Liver (tissue), 9 donors: ENCODE data around the gene NMB. TPM values are rescaled to one million over a fixed set of nuclear protein-coding genes. Genes with fewer than 3 reads are reported as not detected.
A peak's percentile ranks its signal among the peaks of the same experiment; 100 is the strongest.

Experiments
- DNase-seq: peaks from one replicate; pipeline ENCODE4 v3.0.0-alpha.2; 2017; ENCODE audit warnings: low spot score
- H3K27ac ChIP-seq, 2 donors: one replicate each; pipeline ENCODE4 v1.7.0; 2013; ENCODE audit warnings: inconsistent platforms in 2 of 2, low read length in 2 of 2, control low read depth in 1 of 2, low read depth in 1 of 2, mild to moderate bottlenecking in 1 of 2
- H3K27me3 ChIP-seq, 4 donors: one replicate each; pipeline versions ENCODE4 v1.6.1 to v1.7.0; 2013; ENCODE audit warnings: low read length in 3 of 4, inconsistent platforms in 1 of 4, mild to moderate bottlenecking in 1 of 4, moderate library complexity in 1 of 4; ENCODE audit not compliant: control insufficient read depth in 4 of 4, insufficient read depth in 4 of 4
- H3K36me3 ChIP-seq, 4 donors: one replicate each; pipeline versions ENCODE4 v1.6.1 to v1.7.0; 2013; ENCODE audit warnings: low read length in 3 of 4, mild to moderate bottlenecking in 3 of 4, low read depth in 1 of 4, moderate library complexity in 1 of 4; ENCODE audit not compliant: control insufficient read depth in 4 of 4, insufficient read depth in 3 of 4
- H3K4me1 ChIP-seq, 4 donors: one replicate each; pipeline versions ENCODE4 v1.6.1 to v1.7.0; 2013; ENCODE audit warnings: low read length in 3 of 4, mild to moderate bottlenecking in 3 of 4, moderate library complexity in 1 of 4; ENCODE audit not compliant: control insufficient read depth in 4 of 4, insufficient read depth in 4 of 4
- H3K4me3 ChIP-seq, 3 donors: one replicate each; pipeline versions ENCODE4 v1.6.1 to v1.7.0; 2013; ENCODE audit warnings: low read length in 3 of 3, control low read depth in 1 of 3, low read depth in 1 of 3, mild to moderate bottlenecking in 1 of 3
- H3K9ac ChIP-seq, 2 donors: one replicate each; pipeline ENCODE4 v1.7.0; 2013; ENCODE audit warnings: low read length in 2 of 2, mild to moderate bottlenecking in 2 of 2, moderate library complexity in 2 of 2, control low read depth in 1 of 2, low read depth in 1 of 2
- H3K9me3 ChIP-seq, 4 donors: one replicate each; pipeline versions ENCODE4 v1.6.1 to v1.7.0; 2013; ENCODE audit warnings: low read length in 3 of 4; ENCODE audit not compliant: control insufficient read depth in 4 of 4
- EGR1 ChIP-seq, 2 donors: IDR thresholded peaks; 2 replicates each; pipeline ENCODE4 v1.6.1; 2016 to 2018; ENCODE audit warnings: antibody characterized with exemption in 2 of 2, low read depth in 2 of 2
- FOXA1 ChIP-seq: IDR thresholded peaks from 2 replicates; pipeline ENCODE4 v1.6.1; 2016; ENCODE audit warnings: antibody characterized with exemption
- FOXA2 ChIP-seq: IDR thresholded peaks from 2 replicates; pipeline ENCODE4 v1.6.1; 2016; ENCODE audit warnings: antibody characterized with exemption
- GABPA ChIP-seq, 2 donors: IDR thresholded peaks in 1 of 2; conservative IDR thresholded peaks in 1 of 2; 2 replicates each; pipeline ENCODE4 v1.6.1; 2016; ENCODE audit warnings: antibody characterized with exemption in 2 of 2, mild to moderate bottlenecking in 1 of 2, moderate library complexity in 1 of 2
- HNF4A ChIP-seq, 2 donors: conservative IDR thresholded peaks; 2 replicates each; pipeline ENCODE4 v1.6.1; 2016; ENCODE audit warnings: antibody characterized with exemption in 2 of 2, mild to moderate bottlenecking in 2 of 2
- HNF4G ChIP-seq: IDR thresholded peaks from 2 replicates; pipeline ENCODE4 v1.6.1; 2016; ENCODE audit warnings: antibody characterized with exemption
- JUND ChIP-seq, 2 donors: IDR thresholded peaks; 2 replicates each; pipeline ENCODE4 v1.6.1; 2016; ENCODE audit warnings: antibody characterized with exemption in 2 of 2
- NR2F2 ChIP-seq: IDR thresholded peaks from 2 replicates; pipeline ENCODE4 v1.6.1; 2016; ENCODE audit warnings: antibody characterized with exemption
- RAD21 ChIP-seq, 2 donors: IDR thresholded peaks; 2 replicates each; pipeline ENCODE4 v1.6.1; 2016; ENCODE audit warnings: antibody characterized with exemption in 2 of 2, mild to moderate bottlenecking in 2 of 2
- RXRA ChIP-seq, 2 donors: IDR thresholded peaks; 2 replicates each; pipeline ENCODE4 v1.6.1; 2017 to 2018; ENCODE audit warnings: antibody characterized with exemption in 2 of 2, mild to moderate bottlenecking in 1 of 2
- SP1 ChIP-seq: IDR thresholded peaks from 2 replicates; pipeline ENCODE4 v1.6.1; 2018; ENCODE audit warnings: antibody characterized with exemption, mild to moderate bottlenecking
- TAF1 ChIP-seq: conservative IDR thresholded peaks from 2 replicates; pipeline ENCODE4 v1.6.1; 2016; ENCODE audit warnings: antibody characterized with exemption, mild to moderate bottlenecking
- YY1 ChIP-seq: IDR thresholded peaks from 2 replicates; pipeline ENCODE4 v1.6.1; 2016; ENCODE audit warnings: antibody characterized with exemption, mild to moderate bottlenecking
- WGBS: extraction: QIAGEN DNeasy Blood & Tissue Kit; methylation state at CpG from one replicate; pipeline ENCODE4 v1.1.7; 2013; 5-methylcytosine and 5-hydroxymethylcytosine counted together
- polyA plus RNA-seq, 2 donors: library from polyadenylated mRNA; stranded (reverse) in 1 of 2; unstranded in 1 of 2; fragments of 200-250 nt in 1 of 2; fragments of >200 nt in 1 of 2; fragmentation: Nextera tagmentation in 1 of 2; extraction: Ambion mirVana in 1 of 2; gene quantifications; one replicate each; pipeline versions ENCODE4 v1.2.1 to v1.2.3, GENCODE V29; 2013 to 2015
- total RNA-seq, 2 donors: library from RNA; depleted of rRNA; stranded (reverse); fragments of >200 nt; gene quantifications; one replicate each; pipeline ENCODE4 v1.2.3, GENCODE V29; 2014
- TF ChIP-seq, protein P1 (sequence below): fragments of 150-350 bp; IDR thresholded peaks from 2 replicates; pipeline ENCODE4 v1.5.1; 2017; ENCODE audit warnings: improper control_type of control experiment, low read depth, low read length; ENCODE audit not compliant: missing input control
- TF ChIP-seq, protein P2 (sequence below): IDR thresholded peaks from 2 replicates; pipeline ENCODE4 v1.6.1; 2016; ENCODE audit warnings: antibody characterized with exemption
- TF ChIP-seq, protein P3 (sequence below): IDR thresholded peaks from 2 replicates; pipeline ENCODE4 v1.6.1; 2016; ENCODE audit warnings: antibody characterized with exemption
- TF ChIP-seq, protein P4 (sequence below): IDR thresholded peaks from 2 replicates; pipeline ENCODE4 v1.6.1; 2016; ENCODE audit warnings: antibody characterized with exemption
- TF ChIP-seq, protein P5 (sequence below): IDR thresholded peaks from 2 replicates; pipeline ENCODE4 v1.6.1; 2016; ENCODE audit warnings: antibody characterized with exemption, mild to moderate bottlenecking
- donor health status: healthy.
- donor health status: healthy.
- donor health status: healthy.
- donor health status: healthy.
- donor health status: healthy.

Gene NMB
- total and polyA plus RNA-seq, 4 donors: 0.59 to 1.8 (median 1.1) TPM

DNA sequence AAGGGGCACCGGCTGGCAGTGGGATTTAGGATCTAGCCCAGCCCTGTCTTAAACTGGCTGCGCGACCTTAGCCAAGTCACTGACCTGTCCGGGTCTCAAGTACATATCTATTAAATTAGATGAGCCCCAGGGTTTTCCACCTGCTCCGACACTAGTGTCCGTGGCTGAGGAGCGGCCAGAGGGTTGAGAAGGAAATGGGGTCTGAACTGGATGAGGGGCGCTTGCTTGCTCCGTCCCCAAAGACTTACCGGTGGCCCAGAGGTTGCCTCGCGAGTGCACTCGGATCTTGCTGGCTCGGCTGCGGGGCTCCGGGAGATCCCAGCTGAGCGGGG is 285 bp downstream of the NMB start:
- 28% methylated on average over 17 of the region's 17 CpGs for WGBS
- Histone ChIP-seq H3K27ac (peak overlapping the region; percentile 44 to 47), H3K4me3 (peak overlapping the region in 2 of 3 donors; percentile 19 to 57), H3K4me1 (peaks cover 3 to 24% (median 16%) of the 10 kb centered on the region in 4 donors), H3K9me3 (no peaks in the 10 kb centered on the region), H3K36me3 (no peaks in the 10 kb centered on the region), H3K27me3 (no peaks in the 10 kb centered on the region), H3K9ac (peak overlapping the region in 1 of 2 donors; percentile 23)
- TF ChIP-seq, protein P1, sequence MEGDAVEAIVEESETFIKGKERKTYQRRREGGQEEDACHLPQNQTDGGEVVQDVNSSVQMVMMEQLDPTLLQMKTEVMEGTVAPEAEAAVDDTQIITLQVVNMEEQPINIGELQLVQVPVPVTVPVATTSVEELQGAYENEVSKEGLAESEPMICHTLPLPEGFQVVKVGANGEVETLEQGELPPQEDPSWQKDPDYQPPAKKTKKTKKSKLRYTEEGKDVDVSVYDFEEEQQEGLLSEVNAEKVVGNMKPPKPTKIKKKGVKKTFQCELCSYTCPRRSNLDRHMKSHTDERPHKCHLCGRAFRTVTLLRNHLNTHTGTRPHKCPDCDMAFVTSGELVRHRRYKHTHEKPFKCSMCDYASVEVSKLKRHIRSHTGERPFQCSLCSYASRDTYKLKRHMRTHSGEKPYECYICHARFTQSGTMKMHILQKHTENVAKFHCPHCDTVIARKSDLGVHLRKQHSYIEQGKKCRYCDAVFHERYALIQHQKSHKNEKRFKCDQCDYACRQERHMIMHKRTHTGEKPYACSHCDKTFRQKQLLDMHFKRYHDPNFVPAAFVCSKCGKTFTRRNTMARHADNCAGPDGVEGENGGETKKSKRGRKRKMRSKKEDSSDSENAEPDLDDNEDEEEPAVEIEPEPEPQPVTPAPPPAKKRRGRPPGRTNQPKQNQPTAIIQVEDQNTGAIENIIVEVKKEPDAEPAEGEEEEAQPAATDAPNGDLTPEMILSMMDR: no peak
- TF ChIP-seq FOXA2 (no peak), HNF4A (conservative IDR thresholded peaks at IDR 0.05) (no peak), JUND (IDR thresholded peaks at IDR 0.05) (no peak), SP1 (no peak), EGR1 (IDR thresholded peaks at IDR 0.05; ENCODE audit: low read depth in 2 of 2) (no peak), TAF1 (no peak), RAD21 (IDR thresholded peaks at IDR 0.05) (no peak), RXRA (IDR thresholded peaks at IDR 0.05) (no peak), FOXA1 (no peak), GABPA (IDR thresholded peaks at IDR 0.05 in 1 of 2, conservative IDR thresholded peaks at IDR 0.05 in 1 of 2) (no peak)
- TF ChIP-seq, protein P2, sequence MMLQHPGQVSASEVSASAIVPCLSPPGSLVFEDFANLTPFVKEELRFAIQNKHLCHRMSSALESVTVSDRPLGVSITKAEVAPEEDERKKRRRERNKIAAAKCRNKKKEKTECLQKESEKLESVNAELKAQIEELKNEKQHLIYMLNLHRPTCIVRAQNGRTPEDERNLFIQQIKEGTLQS: no peak
- TF ChIP-seq, protein P3, sequence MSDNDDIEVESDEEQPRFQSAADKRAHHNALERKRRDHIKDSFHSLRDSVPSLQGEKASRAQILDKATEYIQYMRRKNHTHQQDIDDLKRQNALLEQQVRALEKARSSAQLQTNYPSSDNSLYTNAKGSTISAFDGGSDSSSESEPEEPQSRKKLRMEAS: no peak
- TF ChIP-seq, protein P4, sequence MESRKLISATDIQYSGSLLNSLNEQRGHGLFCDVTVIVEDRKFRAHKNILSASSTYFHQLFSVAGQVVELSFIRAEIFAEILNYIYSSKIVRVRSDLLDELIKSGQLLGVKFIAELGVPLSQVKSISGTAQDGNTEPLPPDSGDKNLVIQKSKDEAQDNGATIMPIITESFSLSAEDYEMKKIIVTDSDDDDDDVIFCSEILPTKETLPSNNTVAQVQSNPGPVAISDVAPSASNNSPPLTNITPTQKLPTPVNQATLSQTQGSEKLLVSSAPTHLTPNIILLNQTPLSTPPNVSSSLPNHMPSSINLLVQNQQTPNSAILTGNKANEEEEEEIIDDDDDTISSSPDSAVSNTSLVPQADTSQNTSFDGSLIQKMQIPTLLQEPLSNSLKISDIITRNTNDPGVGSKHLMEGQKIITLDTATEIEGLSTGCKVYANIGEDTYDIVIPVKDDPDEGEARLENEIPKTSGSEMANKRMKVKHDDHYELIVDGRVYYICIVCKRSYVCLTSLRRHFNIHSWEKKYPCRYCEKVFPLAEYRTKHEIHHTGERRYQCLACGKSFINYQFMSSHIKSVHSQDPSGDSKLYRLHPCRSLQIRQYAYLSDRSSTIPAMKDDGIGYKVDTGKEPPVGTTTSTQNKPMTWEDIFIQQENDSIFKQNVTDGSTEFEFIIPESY: no peak
- DNase-seq: no peak

DNA sequence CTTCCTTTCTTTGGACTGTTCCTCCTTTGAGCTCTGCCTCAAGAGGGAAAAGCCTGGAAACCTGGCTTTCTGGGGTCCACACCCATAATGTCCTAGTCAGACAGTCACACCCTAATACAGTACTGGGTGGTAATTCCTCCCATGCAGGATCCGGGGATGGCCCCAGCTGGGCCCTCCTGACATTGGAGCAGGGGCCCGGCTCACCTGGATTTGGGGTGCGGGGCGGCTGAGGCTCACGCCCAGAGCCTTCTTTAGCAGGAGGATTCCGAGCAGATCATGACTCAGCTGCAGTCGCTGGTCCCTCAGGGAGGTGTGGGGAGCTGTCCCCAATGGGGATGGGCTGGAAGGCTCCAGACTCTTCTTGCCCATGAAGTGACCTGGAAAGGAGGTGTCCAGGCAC is 1.0 kb downstream of the NMB start:
- Histone ChIP-seq H3K36me3 (peaks cover 0 to 3% (median 0%) of the 10 kb centered on the region in 4 donors), H3K4me3 (no peak overlapping the region), H3K27me3 (no peaks in the 10 kb centered on the region), H3K9me3 (no peaks in the 10 kb centered on the region), H3K9ac (no peak overlapping the region), H3K4me1 (peaks cover 3 to 24% (median 16%) of the 10 kb centered on the region in 4 donors), H3K27ac (no peak overlapping the region)
- 94% methylated on average over 7 of the region's 7 CpGs for WGBS
- no peak for TF ChIP-seq HNF4A (conservative IDR thresholded peaks at IDR 0.05)
- TF ChIP-seq, protein P1: no peak
- TF ChIP-seq FOXA1: no peak
- TF ChIP-seq, protein P5, sequence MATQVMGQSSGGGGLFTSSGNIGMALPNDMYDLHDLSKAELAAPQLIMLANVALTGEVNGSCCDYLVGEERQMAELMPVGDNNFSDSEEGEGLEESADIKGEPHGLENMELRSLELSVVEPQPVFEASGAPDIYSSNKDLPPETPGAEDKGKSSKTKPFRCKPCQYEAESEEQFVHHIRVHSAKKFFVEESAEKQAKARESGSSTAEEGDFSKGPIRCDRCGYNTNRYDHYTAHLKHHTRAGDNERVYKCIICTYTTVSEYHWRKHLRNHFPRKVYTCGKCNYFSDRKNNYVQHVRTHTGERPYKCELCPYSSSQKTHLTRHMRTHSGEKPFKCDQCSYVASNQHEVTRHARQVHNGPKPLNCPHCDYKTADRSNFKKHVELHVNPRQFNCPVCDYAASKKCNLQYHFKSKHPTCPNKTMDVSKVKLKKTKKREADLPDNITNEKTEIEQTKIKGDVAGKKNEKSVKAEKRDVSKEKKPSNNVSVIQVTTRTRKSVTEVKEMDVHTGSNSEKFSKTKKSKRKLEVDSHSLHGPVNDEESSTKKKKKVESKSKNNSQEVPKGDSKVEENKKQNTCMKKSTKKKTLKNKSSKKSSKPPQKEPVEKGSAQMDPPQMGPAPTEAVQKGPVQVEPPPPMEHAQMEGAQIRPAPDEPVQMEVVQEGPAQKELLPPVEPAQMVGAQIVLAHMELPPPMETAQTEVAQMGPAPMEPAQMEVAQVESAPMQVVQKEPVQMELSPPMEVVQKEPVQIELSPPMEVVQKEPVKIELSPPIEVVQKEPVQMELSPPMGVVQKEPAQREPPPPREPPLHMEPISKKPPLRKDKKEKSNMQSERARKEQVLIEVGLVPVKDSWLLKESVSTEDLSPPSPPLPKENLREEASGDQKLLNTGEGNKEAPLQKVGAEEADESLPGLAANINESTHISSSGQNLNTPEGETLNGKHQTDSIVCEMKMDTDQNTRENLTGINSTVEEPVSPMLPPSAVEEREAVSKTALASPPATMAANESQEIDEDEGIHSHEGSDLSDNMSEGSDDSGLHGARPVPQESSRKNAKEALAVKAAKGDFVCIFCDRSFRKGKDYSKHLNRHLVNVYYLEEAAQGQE: no peak
- no peak for TF ChIP-seq NR2F2
- no peak for TF ChIP-seq FOXA2
- TF ChIP-seq, protein P3: no peak
- TF ChIP-seq SP1: no peak
- no peak for TF ChIP-seq JUND (IDR thresholded peaks at IDR 0.05)
- no peak for TF ChIP-seq TAF1
- TF ChIP-seq YY1: no peak
- no peak for TF ChIP-seq HNF4G
- no peak for TF ChIP-seq EGR1 (IDR thresholded peaks at IDR 0.05; ENCODE audit: low read depth in 2 of 2)
- TF ChIP-seq RXRA (IDR thresholded peaks at IDR 0.05): no peak
- TF ChIP-seq, protein P2: no peak
- TF ChIP-seq, protein P4: no peak
- no peak for TF ChIP-seq GABPA (IDR thresholded peaks at IDR 0.05 in 1 of 2, conservative IDR thresholded peaks at IDR 0.05 in 1 of 2)
- TF ChIP-seq RAD21 (IDR thresholded peaks at IDR 0.05): no peak
- DNase-seq: no peak
